ENCODE data around the gene EXOC6B. TPM values are rescaled to one million over a fixed set of nuclear protein-coding genes. Genes with fewer than 3 reads are reported as not detected.

EXOC6B gene
- total RNA-seq, 2 donors from 2014 or later: 11.7 to 12.9 TPM

- DNase-seq: no peak
Observed at GRCh38 chr2:72439892-72440291, 385.9 kb downstream of the EXOC6B start.

DNA sequence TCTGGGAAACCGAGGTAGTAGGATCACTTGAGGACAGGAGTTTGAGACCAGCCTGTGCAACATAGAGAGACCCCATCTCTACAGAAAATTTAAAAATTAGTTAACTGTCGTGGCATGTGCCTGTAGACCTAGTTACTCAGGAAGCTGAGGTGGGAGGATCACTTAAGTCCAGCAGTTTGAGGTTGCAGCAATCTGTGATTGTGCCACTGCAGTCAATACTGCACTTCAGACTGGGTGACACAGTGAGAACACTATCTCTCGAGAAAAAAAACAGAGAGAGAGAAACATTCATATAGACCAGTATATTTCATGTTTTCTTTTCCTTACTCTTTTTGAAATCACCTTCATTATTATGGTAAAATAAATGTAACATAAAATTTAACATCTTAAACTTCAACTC, 387.5 kb downstream of the EXOC6B start:
- TF ChIP-seq, protein P1, sequence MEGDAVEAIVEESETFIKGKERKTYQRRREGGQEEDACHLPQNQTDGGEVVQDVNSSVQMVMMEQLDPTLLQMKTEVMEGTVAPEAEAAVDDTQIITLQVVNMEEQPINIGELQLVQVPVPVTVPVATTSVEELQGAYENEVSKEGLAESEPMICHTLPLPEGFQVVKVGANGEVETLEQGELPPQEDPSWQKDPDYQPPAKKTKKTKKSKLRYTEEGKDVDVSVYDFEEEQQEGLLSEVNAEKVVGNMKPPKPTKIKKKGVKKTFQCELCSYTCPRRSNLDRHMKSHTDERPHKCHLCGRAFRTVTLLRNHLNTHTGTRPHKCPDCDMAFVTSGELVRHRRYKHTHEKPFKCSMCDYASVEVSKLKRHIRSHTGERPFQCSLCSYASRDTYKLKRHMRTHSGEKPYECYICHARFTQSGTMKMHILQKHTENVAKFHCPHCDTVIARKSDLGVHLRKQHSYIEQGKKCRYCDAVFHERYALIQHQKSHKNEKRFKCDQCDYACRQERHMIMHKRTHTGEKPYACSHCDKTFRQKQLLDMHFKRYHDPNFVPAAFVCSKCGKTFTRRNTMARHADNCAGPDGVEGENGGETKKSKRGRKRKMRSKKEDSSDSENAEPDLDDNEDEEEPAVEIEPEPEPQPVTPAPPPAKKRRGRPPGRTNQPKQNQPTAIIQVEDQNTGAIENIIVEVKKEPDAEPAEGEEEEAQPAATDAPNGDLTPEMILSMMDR (IDR thresholded peaks at IDR 0.05): no peak
- no peak for TF ChIP-seq POLR2A (IDR thresholded peaks at IDR 0.05)
- Histone ChIP-seq H3K27ac (no peak overlapping the region), H3K4me3 (no peak overlapping the region), H3K4me1 (no peaks in the 10 kb centered on the region), H3K27me3 (no peaks in the 10 kb centered on the region), H3K9me3 (no peaks in the 10 kb centered on the region), H3K36me3 (replicated peaks in 1 of 2; ENCODE audit: insufficient read depth in 1 of 2, low read depth in 2 of 2) (no peaks in the 10 kb centered on the region)
- no peak for DNase-seq
- WGBS, 2 donors: 85 to 90% methylated on average over 3 of the region's 3 CpGs
- ATAC-seq: no peak
- intact Hi-C loops (cut with DNase I): no loop called here

More at GRCh38 chr2:72439892-72440291, 385.9 kb downstream of the EXOC6B start:
- Histone ChIP-seq H3K27me3 (no peaks in the 10 kb centered on the region), H3K9me3 (no peaks in the 10 kb centered on the region), H3K27ac (no peak overlapping the region), H3K36me3 (replicated peaks in 1 of 2; ENCODE audit: insufficient read depth in 1 of 2, low read depth in 2 of 2) (no peaks in the 10 kb centered on the region), H3K4me3 (no peak overlapping the region), H3K4me1 (no peaks in the 10 kb centered on the region)
- no peak for TF ChIP-seq POLR2A (IDR thresholded peaks at IDR 0.05)
- TF ChIP-seq, protein P1 (IDR thresholded peaks at IDR 0.05): no peak
- intact Hi-C loops (cut with DNase I): no loop called here
- 73 to 85% methylated on average over 5 of the region's 5 CpGs for WGBS, 2 donors
- no peak for ATAC-seq

DNA sequence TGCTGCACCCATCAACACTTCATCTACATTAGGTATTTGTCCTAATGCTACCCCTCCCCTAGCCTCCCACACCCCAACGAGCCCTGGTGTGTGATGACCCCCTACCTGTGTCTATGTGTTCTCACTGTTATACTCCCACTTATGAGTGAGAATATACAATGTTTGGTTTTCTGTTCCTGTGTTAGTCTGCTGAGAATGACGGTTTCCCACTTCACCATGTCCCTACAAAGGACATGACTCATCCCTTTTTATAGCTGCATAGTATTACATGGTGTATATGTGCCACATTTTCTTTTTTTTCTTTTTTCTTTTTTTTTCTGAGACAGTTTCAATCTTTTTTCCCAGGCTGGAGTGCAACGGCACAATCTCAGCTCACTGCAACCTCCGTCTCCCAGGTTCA, 394.1 kb downstream of the EXOC6B start:
- intact Hi-C loops (cut with DNase I): no loop called here

GRCh38 chr2:72427022-72427861, 398.6 kb downstream of the EXOC6B start:
- Histone ChIP-seq H3K4me3 (no peak overlapping the region), H3K4me1 (no peaks in the 10 kb centered on the region), H3K36me3 (replicated peaks in 1 of 2; ENCODE audit: insufficient read depth in 1 of 2, low read depth in 2 of 2) (no peaks in the 10 kb centered on the region), H3K9me3 (no peaks in the 10 kb centered on the region), H3K27me3 (no peaks in the 10 kb centered on the region), H3K27ac (no peak overlapping the region)
- intact Hi-C loops (cut with DNase I): no loop called here
- DNase-seq (no peak), ATAC-seq (no peak)
- WGBS, 2 donors: 90 to 95% methylated on average over 2 to 15 of the region's 15 CpGs
- TF ChIP-seq, protein P1 (IDR thresholded peaks at IDR 0.05): no peak
- TF ChIP-seq POLR2A (IDR thresholded peaks at IDR 0.05): no peak

More for the DNA sequence above, 394.1 kb downstream of the EXOC6B start:
- Histone ChIP-seq H3K4me1 (no peaks in the 10 kb centered on the region), H3K27me3 (no peaks in the 10 kb centered on the region), H3K36me3 (replicated peaks in 1 of 2; ENCODE audit: insufficient read depth in 1 of 2, low read depth in 2 of 2) (no peaks in the 10 kb centered on the region), H3K9me3 (no peaks in the 10 kb centered on the region), H3K4me3 (no peak overlapping the region), H3K27ac (no peak overlapping the region)
- no peak for TF ChIP-seq POLR2A (IDR thresholded peaks at IDR 0.05)
- TF ChIP-seq, protein P1 (IDR thresholded peaks at IDR 0.05): no peak
- 79 to 99% methylated on average over 4 of the region's 4 CpGs for WGBS, 2 donors
- DNase-seq: no peak
- no peak for ATAC-seq

DNA sequence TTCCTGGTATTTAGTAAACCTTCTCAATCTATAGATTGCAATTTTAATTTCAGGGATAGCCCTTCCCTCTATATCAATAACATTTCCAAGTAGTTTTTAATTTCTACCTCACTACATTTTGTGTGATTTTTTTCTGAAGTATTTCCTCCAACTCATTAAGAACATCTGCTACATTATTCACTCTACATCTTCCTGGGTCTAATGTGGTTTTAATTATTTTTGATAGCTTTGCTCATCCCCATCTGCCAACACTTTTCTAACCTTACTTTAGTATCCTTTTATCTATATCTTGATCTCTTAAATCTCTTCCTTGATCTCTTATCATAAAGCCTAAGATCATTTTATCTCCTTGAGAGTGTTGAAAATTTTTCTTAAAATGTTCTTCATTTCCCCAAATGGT, 399.8 kb downstream of the EXOC6B start:
- no peak for DNase-seq
- H3K4me1 ChIP-seq: no peaks in the 10 kb centered on the region

More for the DNA sequence above, 399.8 kb downstream of the EXOC6B start:
- no peaks in the 10 kb centered on the region for H3K27me3 ChIP-seq
- H3K4me3 ChIP-seq: no peak overlapping the region
- no peak for TF ChIP-seq POLR2A (IDR thresholded peaks at IDR 0.05)
- TF ChIP-seq, protein P1 (IDR thresholded peaks at IDR 0.05): no peak
- no peak overlapping the region for H3K27ac ChIP-seq
- H3K36me3 ChIP-seq (replicated peaks in 1 of 2; ENCODE audit: insufficient read depth in 1 of 2, low read depth in 2 of 2): no peaks in the 10 kb centered on the region
- no peaks in the 10 kb centered on the region for H3K9me3 ChIP-seq
- intact Hi-C loops (cut with DNase I): no loop called here
- ATAC-seq: no peak

Measured in body of pancreas (tissue), 4 donors.